Lower leg skin (tissue), 4 donors: ENCODE measurements around the gene PAFAH1B1. TPM values are rescaled to one million over a fixed set of nuclear protein-coding genes. Genes with fewer than 3 reads are reported as not detected.
"Not testable (repeated sequence)": the region's sequence is repeated elsewhere in the genome, so short reads cannot be mapped to it uniquely, and the experiment has no call there.

Experiments
- DNase-seq, 2 donors: peaks; one replicate each; pipeline ENCODE4 v3.0.0-alpha.2; 2019; ENCODE audit warnings: low spot score in 2 of 2
- H3K4me3 ChIP-seq: fragments of 200-600 bp; sonication (generic); 2 replicates; pipeline ENCODE4 v1.5.1; 2017; ENCODE audit warnings: mild to moderate bottlenecking, low read depth; ENCODE audit not compliant: poor library complexity, severe bottlenecking
- POLR2A ChIP-seq, 2 donors: fragments of 450-650 bp; IDR thresholded peaks; one replicate each; pipeline ENCODE4 v1.6.1; 2016 to 2017; ENCODE audit warnings: antibody characterized with exemption in 2 of 2, mild to moderate bottlenecking in 1 of 2, moderate library complexity in 1 of 2
- WGBS, 2 donors: methylation state at CpG; one replicate each; pipeline ENCODE4 v1.1.5; 2018; 5-methylcytosine and 5-hydroxymethylcytosine counted together
- intact Hi-C: fragments of 100-400 bp; cut with DNase I; formaldehyde crosslinking; loops from one replicate; pipeline ENCODE4 v1.15.0; 2023; ENCODE audit warnings: low total_unique reads
- total RNA-seq, 4 donors: library from RNA; depleted of rRNA; stranded (reverse); fragments of >200 nt; gene quantifications; one replicate each; pipeline ENCODE4 v1.1.0, GENCODE V29; 2016
- TF ChIP-seq, protein P1 (sequence below), 3 donors: fragments of 450-650 bp; IDR thresholded peaks; one replicate each; pipeline ENCODE4 v1.5.1; 2016; ENCODE audit warnings: antibody characterized with exemption in 3 of 3, mild to moderate bottlenecking in 3 of 3, moderate library complexity in 2 of 3

PAFAH1B1 gene
- total RNA-seq, 4 donors from 2014 or later = 58.7 to 121 (median 94.6) TPM

DNA sequence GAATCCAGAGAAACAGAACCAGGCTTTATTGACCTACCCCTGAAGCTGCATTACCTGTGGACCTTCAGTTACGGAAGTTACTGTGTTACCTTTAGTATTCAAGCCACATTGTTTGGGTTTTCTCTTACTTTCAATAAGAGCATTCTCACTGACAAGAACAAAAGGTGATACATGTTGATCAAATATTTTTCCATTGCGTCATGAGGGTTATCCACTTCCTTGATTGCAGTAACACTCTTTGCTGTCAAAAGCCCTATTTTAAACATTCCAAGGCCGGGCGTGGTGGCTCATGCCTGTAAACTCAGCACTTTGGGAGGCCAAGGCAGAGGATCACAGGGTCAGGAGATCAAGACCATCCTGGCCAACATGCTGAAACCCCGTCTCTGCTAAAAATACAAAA is 28.6 kb upstream of the PAFAH1B1 start:
- no peak overlapping the region for H3K4me3 ChIP-seq
- DNase-seq = no peak

DNA sequence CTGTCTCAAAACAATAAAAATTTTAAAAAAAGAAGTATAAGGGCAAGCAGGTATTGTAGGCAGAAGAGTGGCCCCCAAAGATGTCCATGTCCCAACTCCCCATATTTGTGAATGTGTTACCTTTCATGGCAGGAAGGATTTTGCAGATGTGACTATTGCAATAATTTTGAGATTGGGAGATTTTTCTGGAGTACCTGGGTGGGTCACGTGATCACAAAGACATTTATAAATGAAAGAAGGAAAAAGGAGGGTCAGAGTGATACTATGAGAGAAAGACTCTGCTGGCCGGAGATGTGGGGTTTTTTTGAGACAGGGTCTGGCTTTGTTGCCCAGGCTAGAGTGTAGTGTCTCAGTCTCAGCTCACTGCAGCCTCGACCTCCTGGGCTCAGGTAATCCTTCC is 27.4 kb upstream of the PAFAH1B1 start:
- intact Hi-C loops = no loop called here
- no peak overlapping the region for H3K4me3 ChIP-seq
- WGBS, 2 donors = 89 to 92% methylated on average over 3 of the region's 3 CpGs
- TF ChIP-seq, protein P1, sequence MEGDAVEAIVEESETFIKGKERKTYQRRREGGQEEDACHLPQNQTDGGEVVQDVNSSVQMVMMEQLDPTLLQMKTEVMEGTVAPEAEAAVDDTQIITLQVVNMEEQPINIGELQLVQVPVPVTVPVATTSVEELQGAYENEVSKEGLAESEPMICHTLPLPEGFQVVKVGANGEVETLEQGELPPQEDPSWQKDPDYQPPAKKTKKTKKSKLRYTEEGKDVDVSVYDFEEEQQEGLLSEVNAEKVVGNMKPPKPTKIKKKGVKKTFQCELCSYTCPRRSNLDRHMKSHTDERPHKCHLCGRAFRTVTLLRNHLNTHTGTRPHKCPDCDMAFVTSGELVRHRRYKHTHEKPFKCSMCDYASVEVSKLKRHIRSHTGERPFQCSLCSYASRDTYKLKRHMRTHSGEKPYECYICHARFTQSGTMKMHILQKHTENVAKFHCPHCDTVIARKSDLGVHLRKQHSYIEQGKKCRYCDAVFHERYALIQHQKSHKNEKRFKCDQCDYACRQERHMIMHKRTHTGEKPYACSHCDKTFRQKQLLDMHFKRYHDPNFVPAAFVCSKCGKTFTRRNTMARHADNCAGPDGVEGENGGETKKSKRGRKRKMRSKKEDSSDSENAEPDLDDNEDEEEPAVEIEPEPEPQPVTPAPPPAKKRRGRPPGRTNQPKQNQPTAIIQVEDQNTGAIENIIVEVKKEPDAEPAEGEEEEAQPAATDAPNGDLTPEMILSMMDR (IDR thresholded peaks at IDR 0.05) = no peak
- TF ChIP-seq POLR2A (IDR thresholded peaks at IDR 0.05) = no peak
- no peak for DNase-seq

More for the DNA sequence above, 28.6 kb upstream of the PAFAH1B1 start:
- intact Hi-C loops = no loop called here
- 60 to 71% methylated on average over 5 of the region's 5 CpGs for WGBS, 2 donors
- no peak for TF ChIP-seq POLR2A (IDR thresholded peaks at IDR 0.05)
- TF ChIP-seq, protein P1 (IDR thresholded peaks at IDR 0.05) = no peak

DNA sequence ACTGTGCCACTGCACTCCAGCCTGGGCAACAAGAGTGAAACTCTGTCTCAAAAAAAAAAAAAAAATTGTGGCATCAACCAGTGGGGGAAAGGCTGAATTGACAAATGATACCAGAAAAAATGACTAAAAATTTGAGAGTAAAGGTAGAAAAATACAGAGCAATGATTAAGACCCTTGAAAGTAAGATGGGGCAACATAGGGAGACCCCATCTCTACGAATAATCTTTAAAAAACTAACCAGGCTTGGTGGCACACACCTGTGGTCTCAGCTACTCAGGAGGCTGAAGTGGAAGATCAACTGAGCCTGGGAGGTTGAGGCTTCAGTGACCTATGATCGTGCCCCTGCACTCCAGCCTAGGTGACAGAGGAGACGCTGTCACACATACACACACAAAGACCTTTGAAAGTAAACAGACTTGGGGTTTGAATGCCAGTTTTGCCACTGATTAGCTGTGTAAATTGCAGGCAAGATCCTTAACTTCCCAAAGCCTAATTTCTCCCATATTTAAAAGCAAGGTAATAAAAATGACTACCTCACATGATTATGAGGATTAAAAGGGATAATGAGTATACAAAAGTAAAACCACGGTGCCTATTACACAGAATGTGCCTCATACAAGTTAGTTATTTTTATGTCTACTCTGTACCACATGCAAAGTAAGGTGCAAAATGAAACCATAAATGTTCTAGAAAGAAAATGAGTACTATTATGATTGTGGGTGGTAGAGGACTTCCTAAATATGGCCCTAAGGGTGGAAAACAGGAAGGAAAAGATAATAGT is 21.7 kb upstream of the PAFAH1B1 start:
- 68 to 79% methylated on average over 4 of the region's 4 CpGs for WGBS, 2 donors
- intact Hi-C loops = no loop called here
- no peak for TF ChIP-seq POLR2A (IDR thresholded peaks at IDR 0.05)
- TF ChIP-seq, protein P1 (IDR thresholded peaks at IDR 0.05) = no peak
- no peak for DNase-seq
- H3K4me3 ChIP-seq = no peak overlapping the region

DNA sequence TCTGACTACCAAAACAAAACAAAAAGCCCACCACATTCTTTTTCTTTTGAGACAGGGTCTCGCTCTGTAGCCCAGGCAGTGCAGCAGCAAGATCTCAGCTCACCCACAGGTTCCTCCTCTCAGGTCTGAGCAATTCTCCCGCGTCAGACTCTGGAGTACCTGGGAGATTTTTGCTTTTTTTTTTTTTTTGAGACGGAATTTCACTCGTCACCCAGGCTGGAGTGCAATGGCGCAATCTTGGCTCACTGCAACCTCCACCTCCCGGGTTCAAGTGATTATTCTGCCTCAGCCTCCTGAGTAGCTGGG is 21.2 kb upstream of the PAFAH1B1 start:
- DNase-seq, intact Hi-C loops, H3K4me3 ChIP-seq: not testable (repeated sequence)
- WGBS, 2 donors = 71 to 84% methylated on average over 7 of the region's 7 CpGs

DNA sequence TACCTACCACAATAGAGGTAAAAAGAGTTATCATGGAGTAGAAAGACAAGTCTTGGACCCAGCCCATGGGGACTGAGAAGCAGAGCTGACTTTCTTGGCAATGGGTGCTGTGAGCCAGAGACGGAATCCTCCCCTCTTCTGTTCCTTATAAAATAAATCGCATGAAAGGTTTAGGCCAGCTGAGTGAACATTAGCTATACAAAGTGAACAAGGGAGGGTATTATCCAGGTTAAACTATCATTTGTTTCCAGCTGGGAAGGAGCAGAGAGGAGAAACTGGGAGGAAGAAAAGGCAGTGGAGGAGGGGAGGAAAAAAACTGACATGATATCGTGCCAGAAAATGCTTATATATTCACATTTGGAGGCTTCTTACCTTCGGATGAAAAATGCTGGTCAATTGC is 13.3 kb upstream of the PAFAH1B1 start:
- DNase-seq = peak in 1 of 2 donors; percentile 5
- TF ChIP-seq, protein P1 (IDR thresholded peaks at IDR 0.05) = no peak
- no peak for TF ChIP-seq POLR2A (IDR thresholded peaks at IDR 0.05)
- 51 to 56% methylated on average over 4 of the region's 4 CpGs for WGBS, 2 donors
- intact Hi-C loops = no loop called here
- H3K4me3 ChIP-seq = no peak overlapping the region

DNA sequence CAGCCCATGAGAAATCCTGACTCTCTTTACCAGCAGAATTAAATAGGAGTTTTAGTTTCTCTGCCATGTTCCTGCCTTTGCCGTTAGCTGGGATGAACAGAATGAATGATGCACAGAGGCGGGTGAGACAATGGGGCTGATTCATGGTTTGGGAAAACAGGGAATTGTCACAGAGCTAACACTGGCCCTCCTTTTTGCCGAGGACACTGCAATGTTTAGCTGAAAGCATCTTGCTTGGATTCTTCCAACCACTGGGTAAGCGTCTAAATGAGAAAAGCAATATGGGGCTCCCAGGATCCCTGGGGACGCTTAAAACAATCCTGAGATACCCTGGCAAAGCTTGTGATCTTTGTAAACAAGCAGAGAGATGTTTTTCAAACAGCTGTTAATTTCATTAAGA is 12.8 kb upstream of the PAFAH1B1 start:
- peak in 1 of 2 donors; percentile 40 for DNase-seq
- H3K4me3 ChIP-seq = no peak overlapping the region
- TF ChIP-seq, protein P1 (IDR thresholded peaks at IDR 0.05) = no peak
- TF ChIP-seq POLR2A (IDR thresholded peaks at IDR 0.05) = no peak
- intact Hi-C loops = no loop called here
- 56 to 62% methylated on average over 5 of the region's 5 CpGs for WGBS, 2 donors
